C4-2B (cell line): ENCODE data around the gene GFM1.

Experiments
- CTCF ChIP-seq: fragments of 450-650 bp; conservative IDR thresholded peaks from 2 replicates; pipeline ENCODE4 v1.5.1; 2017; ENCODE audit warnings: mild to moderate bottlenecking
- ZFX ChIP-seq: fragments of 450-650 bp; IDR thresholded peaks from 2 replicates; pipeline ENCODE4 v1.6.1; 2017

- no peak for TF ChIP-seq CTCF
- no peak for TF ChIP-seq ZFX
Measured at GRCh38 chr3:158679547-158680000, 35.2 kb downstream of the GFM1 start.
